Esophagus muscularis mucosa (tissue), 4 donors: Measurements from ENCODE around the gene NSMF. TPM values are rescaled to one million over a fixed set of nuclear protein-coding genes. Genes with fewer than 3 reads are reported as not detected.

ENCODE experiments used
- DNase-seq: peaks from one replicate; pipeline ENCODE4 v3.0.0-alpha.2; 2017; ENCODE audit errors: extremely low spot score
- H3K27ac ChIP-seq, 4 donors: fragments of 200-600 bp; sonication (generic); replicated peaks in 1 of 4; 1 replicate in 3 of 4; 2 replicates in 1 of 4; pipeline ENCODE4 v1.5.1; 2016 to 2019; ENCODE audit warnings: mild to moderate bottlenecking in 1 of 4
- H3K27me3 ChIP-seq, 4 donors: fragments of 200-600 bp; sonication (generic); one replicate each; pipeline versions ENCODE4 v1.5.1 to v1.6.0; 2016 to 2019
- H3K36me3 ChIP-seq, 4 donors: fragments of 200-600 bp; sonication (generic); one replicate each; pipeline ENCODE4 v1.5.1; 2016 to 2019
- H3K4me1 ChIP-seq, 4 donors: fragments of 200-600 bp; sonication (generic); one replicate each; pipeline ENCODE4 v1.5.1; 2016 to 2019
- H3K4me3 ChIP-seq, 4 donors: fragments of 200-600 bp; sonication (generic); 1 replicate in 2 of 4; 2 replicates in 2 of 4; pipeline ENCODE4 v1.5.1; 2016 to 2019; ENCODE audit warnings: mild to moderate bottlenecking in 4 of 4, moderate library complexity in 1 of 4
- H3K9me3 ChIP-seq, 4 donors: fragments of 200-600 bp; sonication (generic); 1 replicate in 3 of 4; 2 replicates in 1 of 4; pipeline ENCODE4 v1.5.1; 2016 to 2019
- EP300 ChIP-seq: sonication (generic); formaldehyde crosslinking; IDR thresholded peaks from one replicate; pipeline ENCODE4 v1.6.1; 2017; ENCODE audit warnings: antibody characterized with exemption
- POLR2A ChIP-seq: fragments of 450-650 bp; IDR thresholded peaks from one replicate; pipeline ENCODE4 v1.6.1; 2017; ENCODE audit warnings: antibody characterized with exemption, moderate library complexity, mild to moderate bottlenecking, low read depth
- POLR2AphosphoS5 ChIP-seq, 2 donors: sonication (generic); formaldehyde crosslinking; IDR thresholded peaks; one replicate each; pipeline ENCODE4 v1.6.1; 2017; ENCODE audit warnings: antibody characterized with exemption in 2 of 2
- WGBS: methylation state at CpG from one replicate; pipeline ENCODE4 v1.1.5; 2018; 5-methylcytosine and 5-hydroxymethylcytosine counted together
- intact Hi-C: fragments of 100-400 bp; cut with DNase I; formaldehyde crosslinking; loops from one replicate; pipeline ENCODE4 v1.15.1; 2023
- total RNA-seq, 4 donors: library from RNA; depleted of rRNA; stranded (reverse); fragments of >200 nt; gene quantifications; one replicate each; pipeline versions ENCODE4 v1.1.0 to v1.2.1, GENCODE V29; 2016
- TF ChIP-seq, protein P1 (sequence below), 3 experiments: fragments of 200-600 bp in 2 of 3; fragments of 450-650 bp in 1 of 3; sonication (generic) in 2 of 3; IDR thresholded peaks; one replicate each; pipeline ENCODE4 v1.5.1; 2017 to 2019; ENCODE audit warnings: antibody characterized with exemption in 3 of 3, mild to moderate bottlenecking in 2 of 3, moderate library complexity in 1 of 3

Gene NSMF
- total RNA-seq, 4 donors from 2014 or later: 41.9 to 71.0 (median 58.9) TPM

DNA sequence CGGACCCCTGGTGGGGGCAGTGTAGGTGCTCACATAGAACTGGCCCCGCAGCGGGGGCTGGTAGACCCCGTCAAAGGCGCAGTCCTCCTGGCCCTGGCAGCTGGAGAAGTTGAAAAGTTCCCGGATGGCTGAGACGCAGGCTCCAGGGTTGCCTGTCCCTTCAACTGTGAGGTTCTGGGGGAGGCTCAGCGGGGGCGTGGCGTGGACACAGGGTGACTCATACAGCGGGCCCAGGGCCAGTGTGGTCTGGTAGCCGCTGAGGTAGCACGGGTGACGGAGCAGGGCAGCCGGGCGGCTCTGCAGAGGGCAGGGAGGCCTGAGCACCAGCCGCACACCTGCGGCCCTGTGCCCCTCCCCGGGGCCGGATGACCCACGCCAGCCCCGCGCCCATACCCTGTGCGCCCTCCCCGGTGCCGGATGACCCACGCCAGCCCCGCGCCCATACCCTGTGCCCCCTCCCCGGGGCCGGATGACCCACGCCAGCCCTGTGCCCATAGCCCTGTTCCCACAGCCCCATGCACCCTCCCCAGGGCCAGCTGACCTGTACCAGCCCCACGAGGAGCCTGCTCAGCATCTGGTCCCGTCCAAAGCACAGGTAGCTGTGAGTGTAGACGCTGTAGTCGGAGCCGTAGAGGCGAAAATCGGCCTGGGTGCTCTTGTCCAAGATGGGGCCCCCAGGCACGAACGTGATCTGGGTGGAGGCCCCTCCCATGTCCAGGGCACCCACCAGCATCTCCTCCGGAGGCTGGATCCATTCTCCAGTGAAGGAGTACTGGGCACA is 23.0 kb downstream of the NSMF start:
- TF ChIP-seq EP300: no peak
- no peak for TF ChIP-seq POLR2A
- TF ChIP-seq, protein P1, sequence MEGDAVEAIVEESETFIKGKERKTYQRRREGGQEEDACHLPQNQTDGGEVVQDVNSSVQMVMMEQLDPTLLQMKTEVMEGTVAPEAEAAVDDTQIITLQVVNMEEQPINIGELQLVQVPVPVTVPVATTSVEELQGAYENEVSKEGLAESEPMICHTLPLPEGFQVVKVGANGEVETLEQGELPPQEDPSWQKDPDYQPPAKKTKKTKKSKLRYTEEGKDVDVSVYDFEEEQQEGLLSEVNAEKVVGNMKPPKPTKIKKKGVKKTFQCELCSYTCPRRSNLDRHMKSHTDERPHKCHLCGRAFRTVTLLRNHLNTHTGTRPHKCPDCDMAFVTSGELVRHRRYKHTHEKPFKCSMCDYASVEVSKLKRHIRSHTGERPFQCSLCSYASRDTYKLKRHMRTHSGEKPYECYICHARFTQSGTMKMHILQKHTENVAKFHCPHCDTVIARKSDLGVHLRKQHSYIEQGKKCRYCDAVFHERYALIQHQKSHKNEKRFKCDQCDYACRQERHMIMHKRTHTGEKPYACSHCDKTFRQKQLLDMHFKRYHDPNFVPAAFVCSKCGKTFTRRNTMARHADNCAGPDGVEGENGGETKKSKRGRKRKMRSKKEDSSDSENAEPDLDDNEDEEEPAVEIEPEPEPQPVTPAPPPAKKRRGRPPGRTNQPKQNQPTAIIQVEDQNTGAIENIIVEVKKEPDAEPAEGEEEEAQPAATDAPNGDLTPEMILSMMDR (IDR thresholded peaks at IDR 0.05): no peak
- no peak for TF ChIP-seq POLR2AphosphoS5 (IDR thresholded peaks at IDR 0.05)
- Histone ChIP-seq H3K9me3 (no peaks in the 10 kb centered on the region), H3K36me3 (no peaks in the 10 kb centered on the region), H3K4me3 (no peak overlapping the region), H3K27ac (no peak overlapping the region), H3K4me1 (peaks cover 0 to 11% (median 10%) of the 10 kb centered on the region in 4 donors), H3K27me3 (peaks cover 0 to 64% (median 1%) of the 10 kb centered on the region in 4 donors)
- intact Hi-C loops: no loop called here
- WGBS: 80% methylated on average over 1 of the region's 42 CpGs
- no peak for DNase-seq

- no peaks in the 10 kb centered on the region for H3K36me3 ChIP-seq
- DNase-seq: no peak
- intact Hi-C loops: no loop called here
- H3K9me3 ChIP-seq: no peaks in the 10 kb centered on the region
- TF ChIP-seq EP300 (no peak), POLR2AphosphoS5 (IDR thresholded peaks at IDR 0.05) (no peak), POLR2A (no peak)
- TF ChIP-seq, protein P1 (IDR thresholded peaks at IDR 0.05): no peak
- 39% methylated on average over 2 of the region's 20 CpGs for WGBS
- peaks cover 0 to 70% (median 0%) of the 10 kb centered on the region in 4 donors for H3K27me3 ChIP-seq
- no peak overlapping the region for H3K4me3 ChIP-seq
- peaks cover 0 to 12% (median 10%) of the 10 kb centered on the region in 4 donors for H3K4me1 ChIP-seq
- H3K27ac ChIP-seq: no peak overlapping the region
Measured at GRCh38 chr9:137435381-137435891, 23.7 kb downstream of the NSMF start.

DNA sequence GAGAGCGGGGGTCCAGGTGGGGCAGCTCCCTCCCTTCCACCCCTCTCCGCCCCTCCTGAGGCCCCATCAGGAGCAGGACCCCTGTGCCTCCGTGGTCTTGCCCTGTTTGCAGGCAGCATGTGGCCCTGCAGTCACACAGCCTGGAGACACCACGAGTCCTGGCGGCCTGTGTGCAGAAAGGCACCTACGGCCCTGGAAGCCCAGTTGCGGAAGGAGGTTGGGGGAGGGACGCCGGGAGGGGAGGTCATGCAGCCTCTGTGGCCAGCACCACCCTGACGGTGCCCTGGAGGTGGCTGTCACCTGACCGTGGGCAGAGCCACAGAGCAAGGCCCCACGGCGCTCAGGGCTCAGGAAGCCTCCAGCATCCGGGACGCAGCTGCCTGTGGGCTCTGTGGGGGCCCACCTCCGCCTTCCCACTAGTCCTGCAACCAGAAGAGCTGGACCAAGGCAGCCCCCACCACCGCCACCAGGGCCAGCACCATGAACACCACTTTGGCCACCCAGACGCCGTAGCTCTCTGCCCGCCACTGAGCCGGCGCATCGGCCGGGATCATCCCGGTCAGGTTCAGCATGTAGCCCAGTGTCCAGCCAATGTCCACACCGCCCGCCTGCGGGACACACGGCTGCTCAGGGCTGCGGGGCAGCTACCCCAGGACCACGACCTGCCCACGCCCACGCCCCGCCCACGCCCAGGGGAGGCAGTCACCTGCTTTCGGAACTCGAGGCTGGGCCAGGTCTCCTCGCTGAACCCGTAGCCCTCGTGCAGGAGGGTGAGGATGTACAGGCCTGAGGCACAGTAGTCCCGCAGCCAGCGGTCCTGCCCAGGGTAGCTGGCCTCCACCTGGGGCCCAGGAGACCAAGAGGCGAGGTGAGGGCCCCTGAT is 24.4 kb downstream of the NSMF start:
- H3K4me1 ChIP-seq: peaks cover 0 to 16% (median 12%) of the 10 kb centered on the region in 4 donors
- H3K27ac ChIP-seq: no peak overlapping the region
- no peak for DNase-seq
- peaks cover 0 to 76% (median 0%) of the 10 kb centered on the region in 4 donors for H3K27me3 ChIP-seq
- intact Hi-C loops: no loop called here
- H3K4me3 ChIP-seq: no peak overlapping the region
- 94% methylated on average over 16 of the region's 43 CpGs for WGBS
- H3K9me3 ChIP-seq: no peaks in the 10 kb centered on the region
- no peaks in the 10 kb centered on the region for H3K36me3 ChIP-seq
- no peak for TF ChIP-seq EP300
- no peak for TF ChIP-seq POLR2A
- no peak for TF ChIP-seq POLR2AphosphoS5 (IDR thresholded peaks at IDR 0.05)
- TF ChIP-seq, protein P1 (IDR thresholded peaks at IDR 0.05): no peak

DNA sequence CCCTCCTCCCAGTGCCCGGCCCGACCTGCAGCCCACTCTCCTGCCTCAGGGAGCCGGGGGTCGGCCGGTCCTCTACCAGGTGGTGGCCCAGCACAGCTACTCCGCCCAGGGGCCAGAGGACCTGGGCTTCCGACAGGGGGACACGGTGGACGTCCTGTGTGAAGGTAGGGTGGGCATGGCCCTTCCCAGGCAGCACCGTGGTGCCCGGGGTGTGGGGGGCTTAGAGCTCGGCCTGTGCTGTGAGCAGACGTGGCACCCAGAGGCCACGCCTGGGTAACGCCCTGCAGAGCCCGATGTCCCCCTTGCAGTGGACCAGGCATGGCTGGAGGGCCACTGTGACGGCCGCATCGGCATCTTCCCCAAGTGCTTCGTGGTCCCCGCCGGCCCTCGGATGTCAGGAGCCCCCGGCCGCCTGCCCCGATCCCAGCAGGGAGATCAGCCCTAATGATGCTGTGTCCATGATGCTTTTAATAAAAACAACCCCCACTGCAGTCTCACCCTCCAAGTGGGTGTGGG is 25.2 kb downstream of the NSMF start:
- Histone ChIP-seq H3K4me3 (no peak overlapping the region), H3K9me3 (no peaks in the 10 kb centered on the region), H3K27me3 (peaks cover 0 to 72% (median 0%) of the 10 kb centered on the region in 4 donors), H3K4me1 (peaks cover 0 to 16% (median 12%) of the 10 kb centered on the region in 4 donors), H3K36me3 (no peaks in the 10 kb centered on the region), H3K27ac (no peak overlapping the region)
- WGBS: 92% methylated on average over 5 of the region's 26 CpGs
- DNase-seq: no peak
- intact Hi-C loops: no loop called here
- TF ChIP-seq POLR2AphosphoS5 (IDR thresholded peaks at IDR 0.05) (no peak), EP300 (no peak), POLR2A (no peak)
- TF ChIP-seq, protein P1 (IDR thresholded peaks at IDR 0.05): no peak
